H1 (cell line): ENCODE data around the gene GLT8D2. TPM values are rescaled to one million over a fixed set of nuclear protein-coding genes. Genes with fewer than 3 reads are reported as not detected.

Experiments used
- CTCF ChIA-PET: fragments of 300-600 bp; sonication (Branson Sonifier 250); formaldehyde crosslinking; loops from one replicate; lab custom pipeline; 2021; ENCODE audit not compliant: partially characterized antibody; lab: Charles Lee
- POLR2A ChIA-PET: fragments of 300-600 bp; sonication (Branson Sonifier 250); formaldehyde crosslinking; loops from one replicate; lab custom pipeline; 2021; ENCODE audit warnings: inconsistent platforms; ENCODE audit not compliant: partially characterized antibody; lab: Charles Lee
- DNase-seq, 2 experiments: peaks; one replicate each; pipeline versions ENCODE4 v3.0.0 to v3.0.0-alpha.2; 2010 to 2022; ENCODE audit warnings: low spot score in 2 of 2, low read depth in 1 of 2, mixed read lengths in 1 of 2
- FAIRE-seq: peaks from 2 replicates; lab custom pipeline; 2011; peaks lifted over from hg19 to GRCh38; lab: Jason Lieb, UNC
- H2AFZ ChIP-seq: 2 replicates; pipeline ENCODE4 v1.8.1; 2012; ENCODE audit warnings: low read length, inconsistent platforms
- H2AK5ac ChIP-seq: 2 replicates; pipeline ENCODE4 v1.6.1; 2013; ENCODE audit warnings: low read depth, low read length
- H2BK120ac ChIP-seq: replicated peaks from 2 replicates; pipeline ENCODE3; 2013; ENCODE audit warnings: low read depth, low read length, inconsistent platforms
- H2BK12ac ChIP-seq: 2 replicates; pipeline ENCODE4 v1.6.1; 2013; ENCODE audit warnings: low read depth, low read length
- H2BK15ac ChIP-seq: 2 replicates; pipeline ENCODE4 v1.6.1; 2013; ENCODE audit warnings: low read length
- H2BK20ac ChIP-seq: 2 replicates; pipeline ENCODE4 v1.6.1; 2013; ENCODE audit warnings: low read length
- H2BK5ac ChIP-seq: 2 replicates; pipeline ENCODE4 v1.6.1; 2013; ENCODE audit warnings: low read depth, low read length
- H3K14ac ChIP-seq: 2 replicates; pipeline ENCODE4 v1.6.1; 2013; ENCODE audit warnings: inconsistent platforms; ENCODE audit not compliant: insufficient read length
- H3K18ac ChIP-seq: 2 replicates; pipeline ENCODE4 v1.6.1; 2013; ENCODE audit warnings: low read length; ENCODE audit errors: extremely low read depth
- H3K23ac ChIP-seq: 2 replicates; pipeline ENCODE4 v1.6.1; 2013; ENCODE audit warnings: inconsistent platforms; ENCODE audit not compliant: insufficient read length
- H3K23me2 ChIP-seq: 2 replicates; pipeline ENCODE4 v1.6.1; 2013; ENCODE audit warnings: low read depth, low read length
- H3K27ac ChIP-seq: 2 replicates; pipeline ENCODE4 v1.6.1; 2011; ENCODE audit warnings: low read depth, low read length, inconsistent platforms
- H3K27me3 ChIP-seq, 4 experiments: replicated peaks in 1 of 4; 1 replicate in 1 of 4; 2 replicates in 3 of 4; pipeline versions ENCODE4 v1.6.1 to v1.8.1; 2011 to 2013; ENCODE audit warnings: low read length in 3 of 4, mild to moderate bottlenecking in 3 of 4, inconsistent platforms in 2 of 4, mixed read lengths in 2 of 4, moderate library complexity in 1 of 4; ENCODE audit not compliant: control insufficient read depth in 3 of 4, insufficient read depth in 3 of 4; ENCODE audit errors: extremely low read depth in 1 of 4
- H3K36me3 ChIP-seq, 4 experiments: 2 replicates each; pipeline versions ENCODE4 v1.6.1 to v1.8.1; 2011 to 2013; ENCODE audit warnings: mild to moderate bottlenecking in 4 of 4, low read length in 3 of 4, moderate library complexity in 2 of 4, control low read depth in 1 of 4, inconsistent platforms in 1 of 4; ENCODE audit not compliant: insufficient read depth in 4 of 4, control insufficient read depth in 2 of 4
- H3K4ac ChIP-seq: replicated peaks from 2 replicates; pipeline ENCODE3; 2013; ENCODE audit warnings: low read length, low read depth, mixed read lengths, inconsistent platforms; ENCODE audit not compliant: insufficient read length
- H3K4me1 ChIP-seq, 4 experiments: replicated peaks in 1 of 4; 1 replicate in 1 of 4; 2 replicates in 3 of 4; pipeline versions ENCODE4 v1.6.1 to v1.8.1; 2011 to 2013; ENCODE audit warnings: low read length in 3 of 4, inconsistent platforms in 2 of 4, mixed read lengths in 1 of 4; ENCODE audit not compliant: insufficient read depth in 4 of 4, control insufficient read depth in 3 of 4
- H3K4me2 ChIP-seq, 2 experiments: 2 replicates each; pipeline versions ENCODE4 v1.6.1 to v1.8.1; 2011 to 2013; ENCODE audit warnings: low read depth in 2 of 2, low read length in 2 of 2, control low read depth in 1 of 2, inconsistent platforms in 1 of 2, mild to moderate bottlenecking in 1 of 2; ENCODE audit not compliant: insufficient read depth in 1 of 2
- H3K4me3 ChIP-seq, 4 experiments: fragments of 200-600, 300-600 bp in 1 of 4; sonication (generic), shearing (Covaris generic), sonication (Bioruptor Twin) in 1 of 4; 2 replicates each; pipeline versions ENCODE4 v1.5.1 to v1.8.1; 2011 to 2016; ENCODE audit warnings: low read length in 4 of 4, low read depth in 3 of 4, control low read depth in 2 of 4, inconsistent platforms in 2 of 4, mild to moderate bottlenecking in 2 of 4, mixed read lengths in 1 of 4, moderate library complexity in 1 of 4; ENCODE audit not compliant: insufficient read depth in 2 of 4; ENCODE audit errors: extremely low read depth in 1 of 4
- H3K56ac ChIP-seq: replicated peaks from 2 replicates; pipeline ENCODE3; 2013; ENCODE audit warnings: low read depth, mild to moderate bottlenecking, mixed read lengths, low read length, inconsistent platforms; ENCODE audit not compliant: insufficient read length
- H3K79me1 ChIP-seq: 2 replicates; pipeline ENCODE4 v1.6.1; 2013; ENCODE audit warnings: low read depth, low read length, control low read depth
- H3K79me2 ChIP-seq, 2 experiments: 2 replicates each; pipeline versions ENCODE4 v1.6.1 to v1.8.1; 2012 to 2013; ENCODE audit warnings: low read length in 2 of 2, mild to moderate bottlenecking in 2 of 2, inconsistent platforms in 1 of 2; ENCODE audit not compliant: insufficient read depth in 2 of 2, control insufficient read depth in 1 of 2
- H3K9ac ChIP-seq, 4 experiments: replicated peaks in 1 of 4; 1 replicate in 1 of 4; 2 replicates in 3 of 4; pipeline versions ENCODE4 v1.6.1 to v1.8.1; 2011 to 2013; ENCODE audit warnings: low read depth in 3 of 4, low read length in 3 of 4, control low read depth in 2 of 4, mild to moderate bottlenecking in 2 of 4, moderate library complexity in 2 of 4, inconsistent platforms in 1 of 4; ENCODE audit errors: extremely low read depth in 1 of 4
- H3K9me3 ChIP-seq, 2 experiments: 2 replicates each; pipeline versions ENCODE4 v1.6.1 to v1.8.1; 2012 to 2013; ENCODE audit warnings: mild to moderate bottlenecking in 2 of 2, moderate library complexity in 2 of 2, control low read depth in 1 of 2, inconsistent platforms in 1 of 2, low read depth in 1 of 2, low read length in 1 of 2, mixed read lengths in 1 of 2; ENCODE audit not compliant: insufficient read depth in 2 of 2
- H4K20me1 ChIP-seq, 2 experiments: replicated peaks in 1 of 2; 2 replicates each; pipeline versions ENCODE3 to v1.8.1; 2011 to 2013; ENCODE audit warnings: inconsistent platforms in 2 of 2, low read length in 2 of 2, mild to moderate bottlenecking in 1 of 2; ENCODE audit not compliant: insufficient read depth in 2 of 2, control insufficient read depth in 1 of 2
- H4K5ac ChIP-seq: 2 replicates; pipeline ENCODE4 v1.6.1; 2013; ENCODE audit warnings: low read length, low read depth, mixed read lengths, inconsistent platforms; ENCODE audit not compliant: insufficient read length
- H4K8ac ChIP-seq: 2 replicates; pipeline ENCODE4 v1.8.0; 2013; ENCODE audit warnings: mild to moderate bottlenecking, moderate library complexity, low read length, inconsistent platforms; ENCODE audit not compliant: insufficient read depth; ENCODE audit errors: extremely low read depth
- H4K91ac ChIP-seq: replicated peaks from 2 replicates; pipeline ENCODE3; 2013; ENCODE audit warnings: low read length, mixed read lengths, inconsistent platforms; ENCODE audit not compliant: insufficient read length
- CREB1 ChIP-seq: IDR thresholded peaks from 2 replicates; pipeline ENCODE4 v1.6.1; 2012; ENCODE audit warnings: inconsistent platforms
- HDAC2 ChIP-seq, 2 experiments: fragments of 300-600 bp in 1 of 2; sonication (generic) in 1 of 2; IDR thresholded peaks; 2 replicates each; pipeline ENCODE4 v1.6.1; 2011 to 2012; ENCODE audit warnings: low read depth in 2 of 2, low read length in 2 of 2, mild to moderate bottlenecking in 2 of 2, moderate library complexity in 2 of 2, borderline replicate concordance in 1 of 2, inconsistent platforms in 1 of 2
- WGBS, 2 experiments: shearing (Covaris generic) in 1 of 2; methylation state at CpG; one replicate each; pipeline versions ENCODE4 v1.1.6 to v1.1.7; 2013 to 2015; ENCODE audit warnings: low lambda C conversion rate in 2 of 2, mixed read lengths in 2 of 2, inconsistent platforms in 1 of 2, low coverage in 1 of 2, missing lambda C conversion rate in 1 of 2; ENCODE audit not compliant: insufficient replicate concordance in 2 of 2, insufficient coverage in 1 of 2, insufficient read length in 1 of 2; ENCODE audit errors: extremely low coverage in 1 of 2, missing lambda C conversion rate in 1 of 2; 5-methylcytosine and 5-hydroxymethylcytosine counted together
- polyA plus RNA-seq, 7 experiments: library from polyadenylated mRNA; depleted of rRNA in 3 of 7; stranded (reverse) in 5 of 7; unstranded in 2 of 7; fragments of >200 nt in 5 of 7; fragments of 200-250 nt in 2 of 7; gene quantifications; 1 replicate in 5 of 7; 2 replicates in 1 of 7; 4 replicates in 1 of 7; pipeline versions ENCODE4 v1.2.1 to v1.2.3, GENCODE V29; 2011 to 2013; ENCODE audit warnings: missing spikeins in 2 of 7, mixed read lengths in 2 of 7
- total RNA-seq: library from RNA; stranded (reverse); fragmentation: NEBNext Ultra II Directional; extraction: Animal tissue kit (Norgen Biotek cat#: 25700); gene quantifications from 2 replicates; pipeline ENCODE4 v1.2.1, GENCODE V29; 2021

Gene GLT8D2
- total and polyA plus RNA-seq, 2 of the 8 experiments (the other 6 are each of a cell fraction or from before 2014, with no cell fraction given): 6.8 to 9.8 TPM

GRCh38 chr12:104064842-104065427, 14.9 kb upstream of the GLT8D2 start:
- Histone ChIP-seq H3K18ac (no peak overlapping the region), H3K27me3 (peaks cover 0 to 5% (median 0%) of the 10 kb centered on the region in 4 experiments; a peak in 3 of 7 replicates), H4K5ac (no peak overlapping the region), H3K56ac (no peak overlapping the region), H3K4me1 (peaks cover 0 to 4% (median 3%) of the 10 kb centered on the region in 4 experiments; a peak in 4 of 7 replicates), H4K20me1 (no peaks in the 10 kb centered on the region), H3K9me3 (no peaks in the 10 kb centered on the region), H3K79me2 (no peaks in the 10 kb centered on the region), H3K4me2 (peak overlapping the region; percentile 67 to 82), H3K27ac (no peak overlapping the region), H2BK12ac (no peak overlapping the region), H3K4me3 (peak overlapping the region; percentile 76 to 97 (median 91)), H3K4ac (no peak overlapping the region), H2BK120ac (no peak overlapping the region), H2AFZ (no peak overlapping the region; the same call in 1 of the 2 replicates), H3K23me2 (peaks cover 5% of the 10 kb centered on the region; the same call in 1 of the 2 replicates), H4K8ac (no peak overlapping the region), H4K91ac (no peak overlapping the region), H3K14ac (no peak overlapping the region), H3K36me3 (no peaks in the 10 kb centered on the region), H3K23ac (no peak overlapping the region), H2BK15ac (no peak overlapping the region), H2BK5ac (0 out of 2 replicates have a peak overlapping the region, but pooled peaks have one; percentile 60), H2AK5ac (no peak overlapping the region), H3K79me1 (no peaks in the 10 kb centered on the region), H3K9ac (no peak overlapping the region), H2BK20ac (no peak overlapping the region)
- TF ChIP-seq CREB1 (no peak), HDAC2 (IDR thresholded peaks at IDR 0.05; ENCODE audit: borderline replicate concordance in 1 of 2, low read depth in 2 of 2, low read length in 2 of 2) (peak in 1 of 2 experiments; percentile 83; a peak in 2 of 4 replicates)
- DNase-seq: no peak
- WGBS, 2 experiments: 6% methylated on average over 31 of the region's 41 CpGs; no CpG with 5 or more reads in 1 of the 2 experiments
- CTCF ChIA-PET: interaction anchor here (0.6 to 1.8 kb wide), 2 partner anchors 46 to 372 kb away, joined by 3 to 6 read pairs; no protein-coding TSS in a partner anchor
- no peak for FAIRE-seq
- POLR2A ChIA-PET: interaction anchor here (1.2 to 1.9 kb wide), 3 partner anchors 10 to 73 kb away, joined by 4 to 10 read pairs (median 10); partner anchors contain the start of gene NFYB
